Medulla oblongata (tissue), 1 donor: ENCODE measurements around the gene AGFG2.

Source experiments
- DNase-seq: peaks from one replicate; pipeline ENCODE4 v3.0.0-alpha.2; 2015; ENCODE audit errors: extremely low spot score

The AGFG2 gene

DNA sequence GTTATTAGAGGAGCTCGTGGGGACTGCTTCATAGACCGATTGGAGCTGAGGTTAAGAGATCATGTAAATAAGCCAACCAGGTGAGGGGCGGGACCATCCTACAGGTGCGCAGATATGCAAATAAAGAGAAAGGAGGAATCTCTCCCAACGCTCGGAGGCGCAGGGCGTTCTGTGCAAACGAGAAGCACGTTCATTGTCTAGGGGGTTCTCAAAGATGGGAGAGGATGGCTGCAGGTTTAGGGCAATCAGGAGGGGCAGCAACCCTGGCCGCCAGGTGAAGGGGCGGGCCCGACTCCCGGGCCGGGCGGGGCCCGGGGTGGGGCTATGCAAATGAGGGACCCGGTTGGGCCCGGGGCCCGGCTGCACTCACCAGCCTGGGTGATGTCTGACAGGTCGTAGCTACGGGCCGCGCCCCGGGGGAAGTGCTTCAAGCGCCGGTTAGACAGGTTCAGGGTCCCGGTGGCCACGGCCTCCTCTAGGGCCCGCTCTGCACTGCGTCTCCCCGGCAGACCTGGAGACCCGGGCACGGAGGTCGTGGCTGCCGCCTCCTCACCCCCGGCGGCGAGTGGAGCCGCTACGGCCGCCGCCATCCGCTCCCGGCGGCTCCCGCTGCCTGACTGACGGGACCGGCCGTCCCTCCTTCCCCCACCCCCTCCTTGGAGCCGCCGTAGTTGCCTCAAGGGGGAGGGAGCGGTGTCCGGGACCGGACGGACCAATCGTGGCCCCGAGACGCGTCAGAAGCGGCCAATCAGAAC is 46.7 kb downstream of the AGFG2 start, which contains the start of gene LRCH4:
LRCH4 (minus strand) TSS at position 619 of the 755 bp plus-strand sequence; CDS start at position 590, 29 bp downstream.
- no peak for DNase-seq

- DNase-seq, result peak; percentile 100
Measured at GRCh38 chr7:100586266-100587025, 47.4 kb downstream of the AGFG2 start, which contains the start of gene FBXO24. FBXO24 (plus strand) TSS chr7:100586328; CDS start chr7:100586626, 298 bp downstream.

GRCh38 chr7:100588438-100588837 is 49.4 kb downstream of the AGFG2 start:
- no peak for DNase-seq

DNA sequence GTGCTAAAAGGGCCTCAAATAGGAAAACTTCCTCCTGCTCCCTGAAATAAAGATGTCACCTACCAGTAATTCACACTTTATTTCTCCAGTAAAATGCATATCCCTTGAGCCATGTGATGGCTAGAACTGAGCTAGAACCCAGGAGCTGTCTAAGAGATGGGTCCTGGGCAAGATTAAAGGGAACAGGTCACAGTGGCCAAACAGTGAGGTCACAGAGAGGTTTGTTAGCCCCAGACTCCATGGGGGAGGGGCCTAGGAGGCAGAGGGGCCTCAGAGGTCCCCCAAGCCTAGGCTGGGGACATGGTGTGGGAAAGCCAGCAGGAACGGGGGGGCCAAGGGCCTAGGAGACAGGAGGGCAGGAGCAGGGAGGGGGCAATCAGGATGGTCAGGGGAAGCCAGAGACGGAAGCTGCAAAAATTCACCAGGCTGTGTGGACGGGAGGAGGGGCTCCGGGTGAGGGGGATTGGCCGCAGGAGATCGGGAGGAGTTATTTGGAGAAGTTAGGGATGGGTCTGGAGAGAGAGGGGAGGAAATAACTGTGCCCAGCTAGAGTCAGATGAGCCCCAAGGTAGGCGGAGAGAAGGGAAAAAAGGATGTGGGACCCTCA is 50.4 kb downstream of the AGFG2 start:
- DNase-seq, result no peak

DNA sequence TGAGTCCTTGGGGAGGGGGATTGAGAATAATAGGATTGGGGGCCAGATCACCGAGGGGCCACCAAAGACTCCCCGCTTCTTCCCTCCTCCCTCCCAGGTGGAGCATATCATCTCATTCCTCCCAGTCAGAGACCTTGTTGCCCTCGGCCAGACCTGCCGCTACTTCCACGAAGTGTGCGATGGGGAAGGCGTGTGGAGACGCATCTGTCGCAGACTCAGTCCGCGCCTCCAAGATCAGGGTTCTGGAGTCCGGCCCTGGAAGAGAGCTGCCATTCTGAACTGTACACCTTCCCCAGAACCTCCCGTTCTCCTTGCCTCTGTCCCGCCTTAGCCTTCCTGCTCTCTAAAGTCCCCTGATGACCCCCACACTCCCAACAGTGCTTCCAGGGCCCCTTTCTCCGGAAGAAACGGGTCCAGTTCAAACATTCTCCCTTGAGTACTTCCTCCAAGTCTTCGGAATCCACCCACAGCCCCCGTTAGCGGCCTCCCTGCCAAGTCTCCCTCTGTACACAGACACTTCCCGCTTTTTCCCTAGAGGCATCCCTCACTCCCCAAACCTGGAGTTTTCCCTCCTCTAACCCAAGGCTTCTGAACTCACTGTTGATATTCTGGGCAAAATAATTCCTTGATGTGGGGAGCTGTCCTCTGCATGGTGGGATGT is 51.2 kb downstream of the AGFG2 start:
- no peak for DNase-seq

DNA sequence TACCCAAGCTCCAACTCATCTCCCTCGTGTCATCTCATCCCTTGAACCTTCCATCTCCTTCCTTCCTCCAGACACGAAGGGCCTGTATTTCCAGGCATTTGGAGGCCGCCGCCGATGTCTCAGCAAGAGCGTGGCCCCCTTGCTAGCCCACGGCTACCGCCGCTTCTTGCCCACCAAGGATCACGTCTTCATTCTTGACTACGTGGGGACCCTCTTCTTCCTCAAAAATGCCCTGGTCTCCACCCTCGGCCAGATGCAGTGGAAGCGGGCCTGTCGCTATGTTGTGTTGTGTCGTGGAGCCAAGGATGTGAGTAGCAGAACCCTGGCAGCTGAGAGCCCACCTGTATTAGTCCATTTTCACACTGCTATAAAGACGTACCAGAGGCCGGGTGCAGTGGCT is 52.6 kb downstream of the AGFG2 start:
- DNase-seq, result no peak

- DNase-seq, result no peak
Measured at GRCh38 chr7:100595188-100595587, 56.2 kb downstream of the AGFG2 start.

DNA sequence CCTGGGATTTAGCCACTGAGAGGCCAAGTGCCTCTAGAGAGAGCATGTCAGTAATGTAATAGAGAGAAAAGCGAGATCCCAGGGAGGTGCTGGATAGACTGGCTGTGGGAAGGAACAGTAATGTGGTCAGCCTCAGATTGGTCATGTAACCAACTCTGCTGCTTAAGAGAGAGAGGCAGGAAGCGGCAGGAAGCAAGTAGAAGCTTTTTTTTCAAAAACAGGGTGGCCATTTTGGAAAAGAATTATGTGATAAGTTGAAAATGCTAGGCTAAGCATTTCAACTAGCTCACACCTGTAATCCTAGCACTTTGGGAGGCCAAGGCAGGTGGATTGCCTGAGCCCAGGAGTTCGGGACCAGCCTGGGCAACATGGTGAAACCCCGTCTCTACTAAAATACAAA is 59.4 kb downstream of the AGFG2 start:
- DNase-seq, result no peak

DNA sequence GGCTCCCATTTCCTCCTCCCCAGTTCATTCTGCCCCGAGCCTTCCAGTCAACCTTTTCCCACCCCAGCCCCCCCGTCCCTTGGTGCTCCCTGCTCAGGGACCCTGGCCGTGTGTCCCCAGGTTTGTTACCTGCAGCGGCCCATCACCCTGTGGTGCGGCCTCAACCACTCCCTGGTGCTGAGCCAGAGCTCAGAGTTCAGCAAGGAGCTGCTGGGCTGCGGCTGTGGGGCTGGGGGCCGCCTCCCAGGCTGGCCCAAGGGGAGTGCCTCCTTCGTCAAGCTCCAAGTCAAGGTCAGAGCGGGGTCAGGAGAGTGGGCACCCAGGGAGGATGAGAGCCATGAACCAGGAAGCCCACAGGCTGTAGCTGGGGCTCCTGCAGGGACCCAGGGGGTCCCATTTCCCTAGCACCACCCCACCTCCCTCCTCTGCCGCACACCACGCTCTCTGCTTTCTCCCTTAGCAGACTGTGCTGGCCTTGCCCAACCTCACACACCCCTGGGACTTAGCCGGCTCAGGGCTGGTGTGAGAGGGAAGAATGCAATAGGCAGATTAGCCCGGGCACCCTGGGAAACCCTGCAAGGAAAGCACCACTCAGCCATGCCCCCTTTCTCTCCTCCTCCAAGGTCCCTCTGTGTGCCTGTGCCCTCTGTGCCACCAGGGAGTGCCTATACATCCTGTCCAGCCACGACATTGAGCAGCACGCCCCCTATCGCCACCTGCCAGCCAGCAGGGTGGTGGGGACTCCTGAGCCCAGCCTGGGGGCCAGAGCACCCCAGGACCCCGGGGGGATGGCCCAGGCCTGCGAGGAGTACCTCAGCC is 61.1 kb downstream of the AGFG2 start:
- DNase-seq, result no peak

GRCh38 chr7:100600730-100601038 is 61.7 kb downstream of the AGFG2 start:
- no peak for DNase-seq

- DNase-seq, result no peak
Measured at GRCh38 chr7:100602889-100603725, 64.1 kb downstream of the AGFG2 start.

DNA sequence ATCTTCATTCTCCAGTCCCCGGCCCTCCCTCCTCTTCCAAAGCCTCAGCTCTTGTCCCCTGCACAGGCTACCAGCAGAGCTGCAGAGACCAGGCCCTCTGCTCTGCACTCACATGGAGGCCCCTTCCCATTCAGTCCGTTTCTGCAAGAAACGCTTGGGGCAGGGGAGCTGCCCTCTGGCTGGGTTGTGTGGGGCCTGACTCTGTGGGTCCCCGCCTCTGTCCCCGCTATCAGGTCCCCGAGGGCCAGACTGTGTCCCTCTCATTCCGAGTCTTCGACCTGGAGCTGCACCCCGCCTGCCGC is 64.7 kb downstream of the AGFG2 start:
- DNase-seq, result no peak

DNA sequence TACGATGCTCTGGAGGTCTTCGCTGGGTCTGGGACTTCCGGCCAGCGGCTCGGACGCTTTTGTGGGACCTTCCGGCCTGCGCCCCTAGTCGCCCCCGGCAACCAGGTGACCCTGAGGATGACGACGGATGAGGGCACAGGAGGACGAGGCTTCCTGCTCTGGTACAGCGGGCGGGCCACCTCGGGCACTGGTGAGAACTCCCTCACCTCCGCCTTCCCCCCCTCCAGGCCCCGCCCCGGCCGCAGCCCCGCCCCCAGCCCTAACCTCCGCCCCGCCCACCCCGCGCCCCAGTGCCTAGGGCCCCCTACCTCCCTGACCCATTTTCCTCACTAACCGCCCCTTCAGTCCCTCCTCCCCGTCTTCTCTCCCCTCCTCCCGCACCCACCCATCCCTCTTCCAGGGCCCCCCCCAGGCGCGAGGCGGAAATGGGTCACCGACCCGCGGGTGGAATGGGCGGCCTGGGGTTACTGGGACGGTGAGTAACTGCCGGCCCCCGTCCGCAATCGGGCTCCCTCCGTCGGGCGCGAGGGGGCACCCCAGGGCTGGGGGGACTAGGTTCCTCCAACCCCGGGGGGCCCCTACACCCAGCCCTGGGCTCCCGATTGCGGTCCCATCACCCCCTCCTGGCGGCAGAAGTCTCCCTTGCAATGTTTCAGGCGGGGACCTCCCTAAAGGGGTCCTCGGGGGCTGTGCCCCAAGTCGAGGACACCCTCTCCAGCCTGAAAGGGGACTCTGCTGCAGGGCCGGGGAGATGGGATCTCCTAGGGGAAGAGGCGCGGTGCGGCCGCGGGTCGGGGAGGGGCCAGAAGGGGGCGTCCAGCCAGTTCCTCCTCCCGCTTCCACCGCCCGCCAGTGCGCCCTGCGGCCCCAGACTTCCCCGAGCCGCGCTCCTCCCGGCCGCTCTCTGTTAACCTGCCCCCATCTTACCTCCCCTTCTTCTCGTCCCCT is 65.3 kb downstream of the AGFG2 start:
- DNase-seq, result peak; percentile 48

DNA sequence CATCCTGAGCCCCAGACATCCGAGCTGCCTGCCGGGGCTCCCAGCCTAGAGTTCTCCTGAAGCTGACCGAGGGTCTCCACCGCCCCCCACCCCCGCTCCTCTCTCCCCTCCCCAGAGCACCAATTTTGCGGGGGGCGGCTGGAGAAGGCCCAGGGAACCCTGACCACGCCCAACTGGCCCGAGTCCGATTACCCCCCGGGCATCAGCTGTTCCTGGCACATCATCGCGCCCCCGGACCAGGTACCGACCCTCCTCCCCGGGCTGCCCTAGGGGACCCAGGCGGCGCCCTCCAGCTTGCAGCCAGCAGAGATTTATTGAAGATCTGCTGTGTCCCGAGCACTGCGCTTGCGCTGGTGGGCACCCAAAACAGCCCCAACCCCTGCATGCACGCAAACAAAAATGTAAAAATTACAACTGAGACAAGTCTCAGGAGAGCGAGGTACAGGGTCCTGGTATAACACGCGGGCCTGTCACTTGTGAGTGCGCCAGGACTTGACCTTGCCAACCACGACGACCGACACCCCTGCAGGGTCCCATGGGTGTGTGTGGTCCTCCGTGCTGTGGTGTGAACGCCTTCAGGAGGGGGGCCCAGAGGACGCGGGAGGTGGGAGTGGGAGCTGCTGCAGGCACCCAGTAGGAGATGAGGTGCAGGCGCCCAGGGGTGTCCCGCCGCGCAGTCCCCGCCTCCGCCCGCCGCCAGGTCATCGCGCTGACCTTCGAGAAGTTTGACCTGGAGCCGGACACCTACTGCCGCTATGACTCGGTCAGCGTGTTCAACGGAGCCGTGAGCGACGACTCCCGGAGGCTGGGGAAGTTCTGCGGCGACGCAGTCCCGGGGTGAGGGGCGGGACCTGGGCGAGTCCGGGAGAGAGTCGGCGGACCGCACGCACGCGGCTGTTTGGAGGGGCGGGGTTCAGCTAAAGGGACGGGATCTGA is 66.2 kb downstream of the AGFG2 start:
- DNase-seq, result no peak

DNA sequence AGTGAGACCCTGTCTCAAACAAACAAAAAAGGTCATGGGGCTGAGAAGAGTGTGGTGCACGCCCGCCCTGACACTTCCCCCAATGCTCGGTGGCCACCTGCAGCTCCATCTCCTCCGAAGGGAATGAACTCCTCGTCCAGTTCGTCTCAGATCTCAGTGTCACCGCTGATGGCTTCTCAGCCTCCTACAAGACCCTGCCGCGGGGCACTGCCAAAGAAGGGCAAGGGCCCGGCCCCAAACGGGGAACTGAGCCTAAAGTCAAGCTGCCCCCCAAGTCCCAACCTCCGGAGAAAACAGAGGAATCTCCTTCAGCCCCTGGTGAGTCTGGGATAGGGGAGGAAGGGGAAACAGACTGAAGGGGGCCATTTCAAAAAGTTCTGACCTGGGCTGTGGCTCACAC is 67.3 kb downstream of the AGFG2 start:
- no peak for DNase-seq

- no peak for DNase-seq
Measured at GRCh38 chr7:100607111-100607510, 68.1 kb downstream of the AGFG2 start.

- no peak for DNase-seq
Measured at GRCh38 chr7:100609958-100610357, 71.0 kb downstream of the AGFG2 start.

- peak; percentile 100 for DNase-seq
Measured at GRCh38 chr7:100611983-100612729, 73.2 kb downstream of the AGFG2 start, which contains the start of gene MOSPD3. MOSPD3 (plus strand) TSS chr7:100612540; CDS start chr7:100612792, 252 bp downstream.
